GM18499 (cell line): ENCODE results near the gene COBL.
"Not testable (repeated sequence)": the region's sequence is repeated elsewhere in the genome, so short reads cannot be mapped to it uniquely, and the experiment has no call there.

Experiments used
- ATAC-seq: cut with Tn5 transposase; IDR thresholded peaks from one replicate; pipeline ENCODE4 v1.9.1; 2021; ENCODE audit warnings: moderate number of reproducible peaks; ENCODE audit not compliant: insufficient read depth, unreplicated experiment

The COBL gene

DNA sequence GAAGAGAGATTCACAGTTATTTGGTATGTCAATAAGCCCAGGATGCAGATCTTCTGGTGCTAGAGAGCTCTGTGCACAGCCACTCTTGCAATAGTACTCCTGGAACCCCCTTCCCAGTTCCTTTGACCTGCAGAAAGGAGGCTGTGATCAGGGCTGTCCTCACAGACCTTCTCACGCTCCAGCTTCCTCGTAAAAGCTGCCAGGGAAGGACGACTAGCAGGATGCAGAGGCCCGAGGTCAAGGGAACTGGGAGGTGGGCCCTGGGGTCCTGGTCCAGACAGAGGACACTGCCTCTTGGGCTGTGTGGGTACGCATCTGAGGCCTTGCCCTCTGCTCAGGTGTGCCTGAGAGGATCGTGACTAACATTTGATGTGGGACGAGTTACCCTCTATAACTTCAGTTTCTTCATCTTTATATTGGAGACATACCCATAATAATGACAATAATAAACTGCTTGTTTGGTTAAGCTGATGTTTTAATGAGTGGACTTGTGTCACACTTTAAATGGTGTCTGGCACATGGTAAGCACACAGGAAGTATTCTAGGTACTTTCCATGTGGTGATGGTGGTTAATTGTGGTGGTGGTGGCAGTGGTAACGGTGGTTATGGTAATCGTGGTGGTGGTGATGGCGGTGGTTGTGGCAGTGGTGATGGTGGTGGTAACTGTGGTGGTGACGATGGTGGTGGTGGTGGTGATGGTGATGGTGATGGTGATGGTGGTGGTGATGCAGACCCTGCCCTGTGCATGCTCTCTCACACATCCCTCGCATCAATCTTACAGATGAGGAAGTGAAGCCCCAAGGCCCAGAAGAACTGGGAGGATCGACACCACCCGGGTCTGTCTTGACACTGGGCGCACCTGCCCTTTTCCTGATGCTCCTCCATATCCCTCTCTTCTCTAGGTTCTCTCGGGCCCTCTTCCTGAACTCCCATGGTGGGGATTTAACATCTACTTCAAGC is 298.8 kb downstream of the COBL start:
- no peak for ATAC-seq

GRCh38 chr7:51016546-51016945 is 300.1 kb downstream of the COBL start:
- no peak for ATAC-seq

GRCh38 chr7:51015581-51015980 is 301.0 kb downstream of the COBL start:
- ATAC-seq, result no peak

- no peak for ATAC-seq
Measured at GRCh38 chr7:51014811-51015210, 301.8 kb downstream of the COBL start.

DNA sequence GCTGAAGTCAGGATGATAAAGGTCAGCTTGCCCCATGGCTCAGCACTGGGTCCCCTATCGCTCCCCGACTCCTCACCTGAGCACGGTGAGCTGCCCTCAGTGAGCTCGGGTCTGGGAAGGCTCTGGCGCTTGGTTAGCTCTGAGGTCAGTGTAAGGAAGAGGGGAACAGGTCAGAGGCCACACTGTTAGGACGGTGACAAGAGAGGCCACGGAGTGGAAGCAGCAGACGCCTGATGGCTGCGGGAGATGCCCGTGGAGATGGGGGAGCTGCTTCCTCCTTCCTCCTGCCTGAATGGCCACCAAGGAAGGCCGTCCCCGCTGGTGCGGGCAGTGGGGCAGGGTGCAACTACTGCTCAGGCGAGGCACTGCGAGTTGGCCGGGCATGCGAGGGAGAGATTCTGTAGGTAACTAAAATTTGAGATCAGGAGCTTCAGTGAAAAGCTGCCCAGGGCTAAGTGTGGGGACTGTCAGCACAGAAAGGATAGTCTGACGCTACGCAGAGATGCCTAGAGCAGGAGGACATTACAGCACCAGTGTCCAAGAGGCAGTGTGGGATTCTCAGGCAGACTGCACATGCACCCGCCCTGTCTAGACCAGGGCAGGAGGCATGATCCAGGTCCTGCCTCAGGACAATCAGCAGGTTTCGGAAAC is 302.6 kb downstream of the COBL start:
- ATAC-seq, result no peak

DNA sequence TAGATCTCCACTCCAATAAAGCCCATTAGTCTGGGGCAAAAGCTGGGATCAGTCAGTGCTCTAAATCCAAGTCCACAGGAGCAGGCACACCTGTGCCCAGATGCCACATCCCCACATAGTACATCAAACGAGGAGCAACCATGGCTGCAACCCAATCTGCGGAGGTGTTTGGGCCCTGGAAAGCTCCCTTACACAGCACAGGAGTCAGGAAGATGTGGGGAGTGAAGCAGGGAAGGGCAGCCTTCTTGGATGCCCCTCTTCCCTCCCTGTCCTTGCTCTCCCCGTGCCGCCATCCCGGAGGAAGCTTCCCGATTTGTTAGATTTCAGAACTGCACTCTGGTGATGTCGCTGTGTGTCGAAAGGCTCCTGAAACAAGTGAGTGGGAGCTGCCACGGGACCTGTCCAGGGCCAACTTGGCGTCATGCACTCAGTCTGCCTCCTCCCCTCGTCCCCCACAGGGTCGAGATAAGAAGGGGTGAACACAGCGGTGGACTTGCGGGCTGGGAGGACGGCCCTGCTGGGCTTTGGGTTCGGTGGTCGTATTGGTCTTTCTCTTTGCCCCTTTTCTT is 303.3 kb downstream of the COBL start:
- no peak for ATAC-seq

- ATAC-seq, result no peak
Measured at GRCh38 chr7:51012569-51013217, 303.9 kb downstream of the COBL start.

- no peak for ATAC-seq
Measured at GRCh38 chr7:51011710-51012350, 304.8 kb downstream of the COBL start.

- no peak for ATAC-seq
Measured at GRCh38 chr7:51010534-51010933, 306.1 kb downstream of the COBL start.

GRCh38 chr7:51009716-51010496 is 306.7 kb downstream of the COBL start:
- no peak for ATAC-seq

- ATAC-seq, result no peak
Measured at GRCh38 chr7:51007551-51008505, 308.8 kb downstream of the COBL start.

DNA sequence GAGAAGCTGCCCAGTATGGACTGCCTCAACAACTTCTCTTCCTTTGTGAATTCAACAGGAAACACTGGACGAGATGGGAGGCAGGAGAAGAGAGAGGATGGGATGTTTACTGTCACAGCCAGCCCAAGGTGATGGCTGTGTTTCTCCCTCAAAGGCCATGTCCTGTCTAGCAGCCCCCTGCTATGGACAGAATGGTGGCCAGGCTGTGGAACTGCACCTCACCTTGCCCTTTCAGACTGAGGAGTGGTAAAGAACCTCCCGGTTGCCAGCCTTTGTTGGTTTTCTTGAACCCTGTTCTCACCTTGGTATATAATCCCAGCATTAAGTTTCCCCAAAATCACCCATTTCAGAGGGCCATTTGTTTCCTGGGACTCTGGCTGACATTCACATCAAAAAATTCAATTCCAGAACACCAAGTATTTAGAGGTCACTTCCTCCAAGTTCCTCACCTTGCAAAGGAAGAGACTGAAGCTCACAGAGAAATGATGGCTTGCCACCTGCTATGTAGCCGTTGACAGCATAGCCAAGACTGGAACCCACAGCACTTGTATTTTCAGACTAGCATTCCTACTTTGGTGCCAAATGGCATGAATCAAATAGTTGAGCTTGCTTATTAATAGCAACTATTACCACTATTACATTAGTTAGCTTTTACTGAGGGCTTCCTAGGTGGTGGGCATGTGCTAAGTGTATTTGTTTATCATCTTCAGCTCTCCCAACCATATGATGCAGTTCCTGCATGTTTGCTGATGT is 309.9 kb downstream of the COBL start:
- no peak for ATAC-seq

GRCh38 chr7:51005074-51005473 is 311.5 kb downstream of the COBL start:
- no peak for ATAC-seq

DNA sequence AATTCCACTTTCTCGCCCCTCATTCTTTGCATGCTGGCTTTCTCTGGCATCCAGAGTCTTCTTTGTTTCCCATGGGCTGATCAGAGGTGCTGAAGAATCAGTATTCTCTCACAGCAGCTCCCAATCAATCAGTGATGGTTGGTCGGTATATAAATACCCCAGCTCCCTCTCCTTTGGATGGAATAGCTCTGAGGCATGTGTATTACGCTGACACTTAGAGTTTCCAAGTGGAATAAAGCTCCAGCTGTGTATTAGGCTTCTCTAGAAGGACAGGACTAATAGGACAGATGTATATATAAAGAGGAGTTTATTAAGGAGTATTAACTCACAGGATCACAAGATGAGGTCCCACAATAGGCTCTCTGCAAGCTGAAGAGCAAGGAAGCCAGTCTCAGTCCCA is 315.7 kb downstream of the COBL start:
- no peak for ATAC-seq

GRCh38 chr7:50994753-50995319 is 321.8 kb downstream of the COBL start:
- ATAC-seq, result no peak

DNA sequence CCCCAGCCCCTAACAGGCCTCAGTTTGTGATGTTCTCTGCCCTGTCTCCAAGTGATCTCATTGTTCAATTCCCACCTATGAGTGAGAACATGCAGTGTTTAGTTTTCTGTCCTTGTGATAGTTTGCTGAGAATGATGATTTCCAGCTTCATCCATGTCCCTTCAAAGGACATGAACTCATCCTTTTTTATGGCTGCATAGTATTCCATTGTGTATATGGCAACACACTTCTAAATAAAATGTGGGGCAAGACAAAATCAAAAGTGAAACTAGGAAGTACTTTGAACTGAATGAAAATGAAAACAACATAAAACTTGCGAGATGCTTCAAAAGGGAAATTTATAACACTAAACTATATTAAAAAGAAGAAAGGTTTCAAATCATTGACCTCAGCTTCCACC is 326.4 kb downstream of the COBL start:
- ATAC-seq, result not testable (repeated sequence)

DNA sequence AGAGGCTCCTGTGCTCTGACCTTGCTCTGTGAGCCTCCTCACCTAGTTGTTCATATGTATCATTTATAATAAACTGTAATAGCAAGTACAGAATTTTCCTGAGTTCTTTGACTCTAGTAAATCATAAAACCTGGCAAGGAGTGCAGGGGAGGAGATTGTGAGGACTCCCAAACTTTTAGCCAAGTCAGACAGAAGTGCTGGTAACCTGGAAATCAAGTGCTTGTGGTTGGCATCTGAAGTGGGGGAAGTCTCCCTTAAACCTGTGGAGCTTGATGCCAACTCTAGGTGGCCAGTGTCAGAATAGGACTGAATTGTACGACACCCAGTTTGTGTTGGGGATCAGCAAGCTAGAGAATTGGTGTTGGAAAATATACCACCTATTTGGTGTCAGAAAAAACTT is 327.6 kb downstream of the COBL start:
- ATAC-seq, result no peak
